Mononuclear cell (primary cell): Measurements from ENCODE around the gene FAM98B. TPM values are rescaled to one million over a fixed set of nuclear protein-coding genes. Genes with fewer than 3 reads are reported as not detected.
A peak's percentile ranks its signal among the peaks of the same experiment; 100 is the strongest.
"Not testable (repeated sequence)": the region's sequence is repeated elsewhere in the genome, so short reads cannot be mapped to it uniquely, and the experiment has no call there.

Experiments
- H3K27me3 ChIP-seq: 2 replicates; pipeline ENCODE4 v1.6.0; 2011; ENCODE audit warnings: low read length, control low read depth; ENCODE audit not compliant: insufficient read depth
- H3K4me1 ChIP-seq: 2 replicates; pipeline ENCODE4 v1.5.1; 2011; ENCODE audit warnings: mild to moderate bottlenecking, low read length, control low read depth; ENCODE audit not compliant: insufficient read depth
- H3K4me3 ChIP-seq: 2 replicates; pipeline ENCODE4 v1.5.1; 2011; ENCODE audit warnings: mild to moderate bottlenecking, low read length, moderate library complexity
- H3K9me3 ChIP-seq: 2 replicates; pipeline ENCODE4 v1.5.1; 2011; ENCODE audit warnings: low read depth, mild to moderate bottlenecking, control low read depth, low read length
- total RNA-seq: library from RNA; depleted of rRNA; stranded (reverse); fragments of >200 nt; gene quantifications from one replicate; pipeline ENCODE4 v1.2.3, GENCODE V29; 2012

FAM98B gene
- total RNA-seq: 26.4 TPM

DNA sequence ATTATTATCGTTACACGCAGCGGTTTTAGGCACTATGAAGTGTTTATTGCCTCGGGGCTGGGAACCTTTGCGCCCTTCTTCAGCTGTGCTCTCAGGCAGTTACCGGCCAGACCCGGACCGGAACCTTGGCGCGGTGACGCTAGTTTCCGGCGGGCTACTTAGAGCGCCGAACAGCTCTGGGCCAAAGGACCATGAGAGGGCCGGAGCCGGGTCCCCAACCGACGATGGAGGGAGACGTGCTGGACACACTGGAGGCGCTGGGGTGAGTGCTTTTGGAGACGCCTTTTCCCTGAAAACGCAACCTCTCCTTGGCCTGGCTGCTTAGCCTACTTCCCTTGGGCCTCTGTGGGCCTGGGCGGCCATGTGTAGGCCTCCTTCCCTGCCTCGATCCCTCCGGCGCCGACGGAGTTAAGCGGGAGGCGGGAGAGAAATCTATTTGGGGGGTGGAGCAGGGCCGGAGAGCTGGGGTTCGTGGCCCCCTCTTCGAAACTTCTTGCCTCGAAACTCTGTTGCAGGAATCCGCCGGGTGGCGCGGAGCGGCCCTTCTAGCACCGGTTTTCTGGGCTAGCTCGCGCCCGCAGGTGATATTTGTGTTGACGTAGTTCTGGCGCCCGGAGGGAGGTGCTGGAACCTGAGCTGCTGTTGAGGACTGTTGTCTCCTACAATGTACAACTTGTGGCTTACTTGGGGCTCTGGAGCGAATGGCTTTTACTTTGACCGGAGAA is at the start of gene FAM98B:
Gene FAM98B, plus strand, starts transcription at position 157 of the 725 bp plus-strand sequence. Its CDS starts 35 bp downstream, at position 192.
- Histone ChIP-seq H3K4me1 (peaks cover 12% of the 10 kb centered on the region), H3K27me3 (no peaks in the 10 kb centered on the region), H3K9me3 (no peaks in the 10 kb centered on the region), H3K4me3 (peak within 1 kb of the TSS; percentile 98)

DNA sequence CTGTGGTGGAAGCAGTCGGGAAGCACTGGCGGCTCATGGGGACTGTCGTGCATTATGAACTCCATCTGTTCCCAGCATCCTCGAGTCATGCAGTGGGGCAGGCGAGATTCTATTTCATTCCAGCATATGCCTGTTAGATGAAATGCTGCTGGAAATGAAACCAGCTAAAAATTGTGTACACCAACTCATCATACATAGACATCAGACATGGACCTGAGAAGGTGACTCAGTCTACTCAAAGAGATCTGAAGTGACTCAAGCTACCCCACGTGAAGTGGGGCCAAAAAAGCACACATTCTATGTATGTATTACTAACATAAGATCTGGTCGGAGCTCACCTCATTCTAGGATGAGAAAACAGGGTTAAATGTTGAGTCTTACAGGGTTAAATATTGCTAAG is 47.5 kb upstream of the FAM98B start:
- no peaks in the 10 kb centered on the region for H3K4me1 ChIP-seq
- no peaks in the 10 kb centered on the region for H3K9me3 ChIP-seq
- H3K27me3 ChIP-seq: no peaks in the 10 kb centered on the region
- H3K4me3 ChIP-seq: no peak overlapping the region

GRCh38 chr15:38408576-38408975 is 45.4 kb upstream of the FAM98B start:
- Histone ChIP-seq H3K9me3 (no peaks in the 10 kb centered on the region), H3K27me3 (peaks cover under 1% of the 10 kb centered on the region), H3K4me3 (no peak overlapping the region), H3K4me1 (no peaks in the 10 kb centered on the region)

GRCh38 chr15:38411902-38412301 is 42.0 kb upstream of the FAM98B start:
- Histone ChIP-seq H3K4me3 (no peak overlapping the region), H3K9me3 (no peaks in the 10 kb centered on the region)

GRCh38 chr15:38412466-38412865 is 41.5 kb upstream of the FAM98B start:
- Histone ChIP-seq H3K4me3 (no peak overlapping the region), H3K27me3 (peaks cover 4% of the 10 kb centered on the region), H3K4me1 (no peaks in the 10 kb centered on the region), H3K9me3 (no peaks in the 10 kb centered on the region)

More at GRCh38 chr15:38411902-38412301, 42.0 kb upstream of the FAM98B start:
- no peaks in the 10 kb centered on the region for H3K4me1 ChIP-seq
- peaks cover 4% of the 10 kb centered on the region for H3K27me3 ChIP-seq

DNA sequence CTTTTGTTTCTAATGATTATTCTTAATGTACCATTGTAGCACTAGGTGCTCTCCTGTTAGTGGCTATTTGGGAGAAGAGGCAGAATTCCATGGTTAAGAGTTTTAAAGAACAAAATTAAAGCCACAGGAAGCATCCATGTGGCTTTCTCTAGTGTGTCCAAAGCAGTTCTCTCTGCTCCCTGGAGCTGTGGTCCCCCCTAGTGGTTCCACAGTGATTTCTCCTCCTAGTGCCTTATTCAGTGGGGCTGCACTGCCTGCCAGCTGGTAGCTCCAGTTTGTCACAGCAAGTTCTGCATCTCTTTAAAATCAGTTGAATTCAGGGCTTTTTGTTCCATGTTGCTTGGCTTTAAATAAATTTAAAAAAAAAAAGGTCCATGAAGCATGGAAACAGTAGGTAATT is 39.6 kb upstream of the FAM98B start:
- no peaks in the 10 kb centered on the region for H3K4me1 ChIP-seq
- H3K4me3 ChIP-seq: no peak overlapping the region
- H3K27me3 ChIP-seq: peaks cover 4% of the 10 kb centered on the region
- no peaks in the 10 kb centered on the region for H3K9me3 ChIP-seq

DNA sequence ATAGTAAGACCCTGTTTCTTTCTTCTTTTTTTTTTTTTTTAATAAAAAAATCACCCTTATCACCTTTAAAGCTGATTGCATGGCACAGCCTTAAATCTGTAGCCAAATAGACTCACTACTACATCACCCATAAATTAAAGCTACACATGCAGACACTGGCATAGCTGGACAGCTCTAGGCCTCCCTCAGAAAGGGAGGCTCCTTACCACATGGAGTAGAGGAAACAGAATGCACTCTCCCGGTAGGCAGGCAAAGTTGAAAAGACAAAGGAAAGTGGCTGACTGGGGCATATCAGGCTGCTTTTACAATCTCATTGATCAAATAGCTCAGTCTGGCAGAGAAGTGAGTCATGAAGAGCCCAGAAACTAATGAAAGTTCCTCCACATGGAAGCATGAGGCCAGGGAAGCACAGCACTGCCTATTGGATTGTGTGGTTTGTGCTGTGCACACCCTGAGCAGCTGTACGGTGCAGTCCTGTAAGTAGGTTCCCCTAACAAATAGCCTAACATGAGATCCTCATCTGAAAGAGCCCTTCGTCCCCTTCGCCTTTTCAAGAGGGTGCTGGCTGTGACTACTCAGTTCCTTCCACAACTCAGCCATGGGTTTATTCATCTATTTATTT is 32.7 kb upstream of the FAM98B start:
- no peaks in the 10 kb centered on the region for H3K9me3 ChIP-seq
- H3K4me1 ChIP-seq: no peaks in the 10 kb centered on the region
- H3K27me3 ChIP-seq: no peaks in the 10 kb centered on the region
- no peak overlapping the region for H3K4me3 ChIP-seq

DNA sequence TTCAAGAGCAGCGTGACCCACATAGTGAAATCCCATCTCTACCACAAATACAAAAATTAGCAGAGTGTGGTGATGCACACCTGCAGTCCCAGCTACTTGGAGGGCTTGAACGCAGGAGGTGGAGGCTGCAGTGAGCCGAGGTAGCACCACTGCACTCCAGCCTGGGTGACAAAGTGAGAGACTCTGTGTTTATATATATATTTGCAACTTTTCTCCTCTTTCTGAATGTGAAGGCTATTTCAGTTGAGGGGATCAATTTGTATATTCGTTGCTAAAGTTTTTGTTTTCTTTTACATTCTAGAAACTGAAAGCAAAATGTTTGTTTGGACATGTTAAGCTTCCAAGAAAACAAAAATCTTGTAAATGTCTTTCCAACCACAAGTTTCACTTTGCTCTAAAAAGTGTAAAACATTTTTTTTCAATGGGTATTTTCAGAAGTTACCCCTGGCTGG is 29.8 kb upstream of the FAM98B start:
- Histone ChIP-seq H3K4me1 (no peaks in the 10 kb centered on the region), H3K4me3 (no peak overlapping the region), H3K9me3 (no peaks in the 10 kb centered on the region), H3K27me3 (no peaks in the 10 kb centered on the region)

- Histone ChIP-seq H3K4me1 (no peaks in the 10 kb centered on the region), H3K27me3 (no peaks in the 10 kb centered on the region), H3K9me3 (no peaks in the 10 kb centered on the region), H3K4me3 (no peak overlapping the region)
Measured at GRCh38 chr15:38425269-38425668, 28.7 kb upstream of the FAM98B start.

DNA sequence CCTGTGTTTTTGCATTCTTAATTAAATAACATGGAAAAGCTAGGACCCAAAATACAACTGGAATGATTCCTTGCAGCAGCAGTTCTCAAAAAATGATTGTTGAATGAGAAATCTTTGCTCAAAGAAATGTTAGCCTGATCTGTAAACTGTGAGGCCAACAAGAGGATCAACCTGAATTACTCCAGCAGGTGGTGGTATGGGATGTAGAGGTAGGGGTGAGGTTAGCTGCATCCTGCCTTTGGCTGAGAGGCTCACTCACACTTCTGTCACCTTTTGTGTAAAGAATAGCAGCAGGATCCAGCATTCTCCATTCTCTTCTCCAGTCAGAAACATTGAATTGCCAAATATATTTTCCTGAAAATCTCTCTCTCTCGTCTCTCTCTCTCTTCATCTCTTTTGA is 26.5 kb upstream of the FAM98B start:
- no peaks in the 10 kb centered on the region for H3K27me3 ChIP-seq

DNA sequence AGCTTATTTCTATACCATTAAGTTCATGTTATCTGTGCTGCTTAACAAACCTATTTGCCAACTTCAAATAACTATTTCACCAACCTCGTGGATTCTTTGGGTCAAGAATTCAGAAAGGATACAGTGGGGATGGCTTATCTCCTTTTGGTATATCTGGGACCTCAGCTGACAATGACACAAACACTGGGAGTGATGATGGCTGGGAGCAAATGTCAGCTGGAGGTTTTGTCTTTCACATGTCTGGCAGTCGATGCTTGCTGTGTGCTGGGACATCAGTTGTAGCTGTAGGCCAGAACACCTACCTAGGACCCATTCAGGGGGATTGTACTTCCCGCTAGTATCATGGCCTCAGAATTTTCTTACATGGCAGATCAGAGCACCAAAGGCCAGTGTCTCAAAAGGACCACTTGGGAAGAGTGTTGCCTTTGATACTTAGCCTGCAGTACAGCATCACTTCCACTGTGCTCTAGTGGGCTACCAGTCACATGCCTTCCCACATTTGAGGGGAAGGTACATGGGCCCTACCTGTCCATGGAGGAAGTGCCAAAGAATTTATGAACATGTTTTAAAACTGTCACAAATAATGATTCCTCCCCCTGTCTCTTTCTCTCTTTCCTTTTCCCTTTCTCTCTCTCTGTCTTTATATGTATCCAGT is 23.7 kb upstream of the FAM98B start:
- Histone ChIP-seq H3K4me3 (no peak overlapping the region), H3K4me1 (no peaks in the 10 kb centered on the region), H3K27me3 (peaks cover 4% of the 10 kb centered on the region), H3K9me3 (no peaks in the 10 kb centered on the region)

More for the DNA sequence above, 26.5 kb upstream of the FAM98B start:
- Histone ChIP-seq H3K9me3 (no peaks in the 10 kb centered on the region), H3K4me3 (no peak overlapping the region), H3K4me1 (no peaks in the 10 kb centered on the region)

- peaks cover 8% of the 10 kb centered on the region for H3K9me3 ChIP-seq
- peaks cover 12% of the 10 kb centered on the region for H3K4me1 ChIP-seq
- H3K4me3 ChIP-seq: no peak overlapping the region
- peaks cover 27% of the 10 kb centered on the region for H3K27me3 ChIP-seq
Measured at GRCh38 chr15:38436993-38437392, 16.9 kb upstream of the FAM98B start.

DNA sequence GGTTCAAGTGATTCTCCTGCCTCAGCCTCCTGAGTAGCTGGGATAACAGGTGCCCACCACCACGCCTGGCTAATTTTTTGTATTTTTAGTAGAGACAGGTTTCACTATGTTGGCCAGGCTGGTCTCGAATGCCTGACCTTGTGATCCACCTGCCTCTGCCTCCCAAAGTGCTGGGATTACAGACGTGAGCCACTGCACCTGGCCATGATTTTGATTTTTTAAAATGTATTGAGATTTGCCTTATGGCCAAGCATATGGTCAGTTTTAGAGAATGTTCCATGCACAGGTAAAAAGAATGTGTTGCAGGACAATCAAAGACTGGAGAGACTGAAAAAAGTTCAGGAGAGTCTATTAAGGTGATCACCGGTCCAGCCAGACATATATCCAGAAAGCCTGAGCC is 16.3 kb upstream of the FAM98B start:
- not testable (repeated sequence) for H3K4me3 ChIP-seq
- H3K4me1 ChIP-seq: peaks cover 12% of the 10 kb centered on the region

DNA sequence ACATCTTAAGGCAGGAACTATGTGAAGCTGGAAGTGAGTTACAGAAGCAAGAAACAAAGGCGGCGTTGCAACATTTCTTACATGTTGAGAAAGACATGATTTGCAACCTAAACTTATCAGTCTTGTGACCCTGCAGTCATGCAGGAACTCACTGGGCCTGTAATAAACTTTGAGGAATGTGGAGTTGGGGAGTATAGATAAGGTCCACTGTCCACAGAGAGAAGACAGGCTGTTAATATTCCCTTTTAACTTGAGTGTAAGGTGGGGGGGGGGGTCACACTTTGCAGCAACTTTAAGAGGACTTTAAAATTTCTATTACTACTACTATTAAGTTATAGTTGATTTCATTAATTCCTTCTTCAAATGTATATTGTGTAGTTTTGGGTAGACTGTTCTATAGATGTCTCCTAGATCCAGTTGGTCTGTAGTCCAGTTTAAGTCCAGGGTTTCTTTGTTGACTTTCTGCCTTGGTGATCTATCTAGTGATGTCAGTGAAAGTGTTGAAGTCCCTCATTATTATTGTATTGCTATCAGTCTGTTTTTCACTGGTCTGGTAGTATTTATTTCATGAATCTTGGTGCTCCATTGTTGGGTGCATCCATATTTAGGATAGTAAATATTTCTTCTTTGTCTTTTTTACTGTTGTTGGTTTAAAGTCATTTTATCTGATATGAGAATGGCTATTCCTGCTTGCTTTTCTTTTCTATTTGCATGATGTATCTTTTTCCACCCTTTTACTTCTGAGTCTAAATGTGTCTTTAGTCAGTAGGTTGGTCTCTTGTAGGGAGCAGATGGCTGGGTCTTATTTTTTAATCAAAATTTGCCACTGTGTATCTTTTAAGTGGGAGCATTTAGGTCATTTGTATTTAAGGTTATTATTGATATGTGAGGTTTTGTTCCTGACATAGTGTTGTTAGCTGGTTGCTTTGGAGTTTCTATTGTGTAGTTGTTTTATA is 15.6 kb upstream of the FAM98B start:
- Histone ChIP-seq H3K27me3 (peaks cover 27% of the 10 kb centered on the region), H3K4me3 (no peak overlapping the region), H3K4me1 (peaks cover 12% of the 10 kb centered on the region), H3K9me3 (peaks cover 8% of the 10 kb centered on the region)

More for the DNA sequence above, 16.3 kb upstream of the FAM98B start:
- H3K27me3 ChIP-seq: peaks cover 27% of the 10 kb centered on the region
- H3K9me3 ChIP-seq: not testable (repeated sequence)
